GM21619 (cell line): ENCODE measurements around the gene KCTD15.

Source experiments
- ATAC-seq: cut with Tn5 transposase; IDR thresholded peaks from one replicate; pipeline ENCODE4 v1.9.1; 2021; ENCODE audit not compliant: unreplicated experiment

KCTD15 gene

DNA sequence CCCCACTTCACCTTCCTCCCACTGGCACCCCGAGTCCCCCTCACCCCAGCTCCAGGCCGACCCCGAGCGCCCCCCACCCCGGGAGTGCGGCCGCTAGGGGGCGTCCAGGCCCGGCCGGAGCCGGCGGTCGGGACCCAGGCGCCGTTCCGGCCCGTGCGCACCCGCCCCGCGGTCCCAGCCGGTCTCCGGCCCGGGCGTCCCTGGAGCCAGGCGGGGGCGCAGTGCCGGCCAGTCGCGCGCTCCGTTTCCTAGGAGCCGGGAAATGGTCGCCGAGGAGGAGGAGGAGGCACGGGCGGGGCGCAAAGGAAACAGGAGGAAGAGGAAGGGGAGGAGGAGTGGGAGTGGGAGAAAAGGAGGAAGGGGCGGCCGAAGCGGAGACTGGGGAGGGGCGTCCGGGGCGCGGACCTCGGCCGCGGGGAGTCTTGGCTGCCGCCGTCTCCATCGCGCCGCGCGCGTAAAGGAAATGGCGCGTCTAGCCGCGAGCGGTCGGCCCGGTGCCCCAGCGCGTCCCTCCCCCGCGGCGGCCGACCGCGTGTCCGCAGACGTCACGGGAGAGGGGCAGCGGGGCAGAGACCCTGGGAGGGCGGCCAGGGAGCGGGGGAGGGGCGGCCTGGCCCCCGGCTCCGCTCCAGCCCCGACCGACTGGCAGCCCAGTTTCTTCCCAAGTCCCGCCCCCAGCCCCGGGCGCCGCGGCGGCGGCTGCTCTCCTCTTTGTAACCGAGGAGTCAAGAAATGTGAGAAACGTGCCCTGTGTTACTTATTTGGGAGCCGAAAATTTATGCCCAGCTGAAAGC is 1.1 kb upstream of the KCTD15 start:
- ATAC-seq = no peak

DNA sequence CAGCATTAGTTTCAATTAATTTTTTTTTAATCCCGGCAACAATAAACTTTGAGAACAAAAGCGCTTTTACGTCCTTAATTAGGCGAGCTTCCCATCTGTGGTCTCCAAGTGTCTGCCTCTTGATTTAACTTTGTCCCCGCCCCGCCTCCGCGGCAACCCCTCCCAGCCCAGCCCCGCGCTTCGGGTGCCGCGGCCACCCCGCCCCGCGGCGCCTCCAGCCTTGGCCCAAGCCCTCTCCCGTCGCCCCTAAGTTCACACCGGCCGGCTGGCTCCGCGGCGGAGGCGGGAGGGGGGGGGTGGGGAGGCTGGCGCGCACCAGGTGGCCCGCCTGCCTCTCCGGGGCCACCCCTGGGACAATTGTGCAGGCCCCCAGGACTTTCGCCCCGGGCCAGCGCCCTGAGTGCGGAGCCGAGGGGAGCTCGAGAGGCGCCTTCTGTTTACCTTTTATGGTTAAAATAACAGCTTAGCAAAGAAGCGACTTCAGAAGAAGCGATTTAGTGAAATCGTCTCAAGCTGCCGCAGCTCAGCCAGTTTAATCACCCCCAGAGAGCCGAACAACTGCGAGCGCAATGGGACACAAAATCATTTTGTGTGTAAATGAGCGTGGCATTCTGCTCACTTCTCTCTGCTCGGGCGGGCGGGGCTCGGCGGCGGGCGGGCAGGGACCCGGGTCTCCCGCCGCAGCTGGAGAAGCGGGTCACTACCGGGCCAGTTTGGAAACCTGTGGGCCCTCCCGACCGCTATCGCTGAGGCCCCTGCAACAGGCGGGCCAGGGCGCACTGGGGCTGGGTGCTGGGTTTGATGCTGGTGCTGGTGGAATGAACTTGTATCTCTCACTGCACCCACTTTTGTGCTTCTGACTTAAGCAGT is 1.4 kb downstream of the KCTD15 start:
- no peak for ATAC-seq

DNA sequence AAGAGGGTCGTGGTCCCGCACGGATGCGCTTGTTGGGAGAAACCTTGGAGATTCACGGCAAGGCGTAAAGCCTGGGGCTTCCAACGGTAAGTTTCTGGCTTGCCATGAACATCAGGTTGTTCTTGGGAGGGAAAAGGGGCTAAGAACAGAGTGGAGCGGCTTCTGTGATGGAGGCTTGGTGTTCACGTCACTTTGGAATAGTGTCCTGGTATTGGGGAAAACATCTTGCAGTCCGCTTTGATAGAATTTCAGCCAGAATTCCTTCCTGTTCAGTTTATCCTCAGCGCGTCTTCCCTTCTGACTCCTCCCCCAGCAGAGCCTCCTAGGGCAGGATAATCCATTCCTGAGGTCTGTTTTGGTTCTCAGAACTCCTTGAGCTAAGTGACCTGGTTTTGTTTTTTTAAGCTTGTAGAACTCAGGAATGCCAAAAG is 2.0 kb downstream of the KCTD15 start:
- ATAC-seq = no peak

DNA sequence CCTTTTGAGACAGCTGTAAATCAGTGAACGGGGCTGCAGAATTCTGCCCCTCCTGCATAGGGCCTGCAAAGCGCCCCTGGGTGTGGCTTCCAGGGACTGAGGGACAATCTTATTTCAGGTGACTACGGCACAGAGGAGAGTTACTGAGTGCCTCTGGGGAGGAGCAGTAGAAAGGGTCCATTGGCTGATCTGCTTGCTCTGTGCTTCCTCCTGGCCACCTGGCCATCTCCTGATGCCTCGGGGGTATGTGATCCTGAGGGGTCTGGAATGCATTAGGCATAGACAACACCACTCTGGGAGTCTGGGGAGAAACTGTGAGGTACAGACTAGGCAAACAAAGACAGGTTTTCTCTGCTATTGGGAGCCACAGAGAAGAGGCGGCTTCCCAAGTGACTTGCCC is 2.8 kb downstream of the KCTD15 start:
- no peak for ATAC-seq

GRCh38 chr19:33800012-33800680 is 3.5 kb downstream of the KCTD15 start:
- no peak for ATAC-seq

DNA sequence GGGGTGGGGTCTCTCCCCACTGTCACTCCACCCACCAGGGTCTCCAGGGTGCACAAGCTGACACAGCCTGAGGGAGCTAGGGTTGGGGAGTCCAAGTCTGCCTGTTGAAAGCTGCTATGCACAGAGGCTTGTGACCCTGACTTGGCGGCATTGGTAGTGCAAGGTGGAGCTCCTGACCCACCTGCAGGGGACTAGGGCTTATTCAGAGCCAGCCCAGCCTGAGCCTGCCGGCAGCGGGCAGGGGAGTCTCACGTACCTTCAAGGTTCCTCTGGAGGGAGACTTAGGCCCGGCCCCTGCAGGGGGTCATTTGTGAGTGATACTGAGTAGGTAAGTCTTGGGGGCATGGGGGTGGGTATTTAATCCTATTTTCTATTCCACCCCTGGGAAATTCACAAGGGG is 4.7 kb downstream of the KCTD15 start:
- no peak for ATAC-seq

GRCh38 chr19:33802001-33802400 is 5.3 kb downstream of the KCTD15 start:
- no peak for ATAC-seq

- no peak for ATAC-seq
Observed at GRCh38 chr19:33802801-33803200, 6.1 kb downstream of the KCTD15 start.

DNA sequence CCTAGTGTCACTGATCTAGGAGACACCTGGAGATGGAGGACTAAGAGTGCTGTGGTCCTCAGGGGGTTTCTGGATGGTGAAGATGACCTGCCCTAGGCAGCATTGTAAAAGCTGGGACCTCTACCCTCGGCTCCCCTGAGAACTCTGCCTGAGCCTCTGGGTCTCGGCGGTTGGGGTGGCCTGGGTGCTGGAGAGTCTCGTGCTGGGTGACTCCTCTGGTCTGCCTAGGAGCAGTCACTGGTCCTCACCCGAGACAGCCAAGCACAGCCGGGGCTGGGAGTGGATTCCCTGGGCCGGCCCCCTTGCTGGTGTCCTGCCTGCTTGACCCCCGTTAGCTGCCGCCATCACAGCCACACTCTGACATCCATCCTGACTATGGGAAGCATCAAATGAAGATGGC is 6.7 kb downstream of the KCTD15 start:
- ATAC-seq = no peak

DNA sequence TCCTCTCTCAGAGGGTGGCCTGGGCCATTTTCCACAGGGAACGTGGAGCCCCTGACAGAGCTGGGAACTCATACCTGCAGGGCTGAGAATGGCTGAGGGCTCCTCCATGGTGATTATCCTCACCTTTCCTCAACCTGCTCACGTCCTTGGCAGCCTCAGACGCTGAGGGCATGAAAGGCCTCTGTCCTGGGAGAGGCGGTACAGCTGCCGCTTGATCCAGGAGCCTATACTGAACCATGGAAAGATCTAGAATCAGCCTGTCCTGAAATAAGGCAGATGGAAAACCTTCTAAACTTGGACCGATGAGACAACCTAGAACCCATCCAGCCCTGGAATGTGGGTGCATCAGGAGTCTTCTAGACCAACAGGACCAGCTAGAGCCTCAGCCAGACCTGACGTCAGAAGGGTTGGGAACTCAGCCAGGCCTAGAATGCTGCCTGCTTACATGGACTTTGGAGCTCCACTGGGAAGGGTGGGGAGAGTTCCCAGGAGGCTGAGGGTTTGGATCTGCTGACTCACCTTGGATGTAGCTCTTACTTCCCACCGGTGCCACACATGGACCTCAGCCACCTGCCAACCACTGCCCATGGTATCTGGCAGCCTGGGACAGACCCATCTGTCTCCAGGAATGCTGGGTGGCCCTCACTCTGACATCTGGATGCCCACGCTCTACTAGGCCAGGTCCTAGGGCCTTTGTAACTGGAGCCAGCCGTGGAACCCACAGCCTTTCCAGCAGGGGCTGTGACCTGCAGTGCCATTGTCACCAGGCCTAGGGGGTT is 7.5 kb downstream of the KCTD15 start:
- no peak for ATAC-seq

- ATAC-seq = no peak
Observed at GRCh38 chr19:33805313-33805712, 8.6 kb downstream of the KCTD15 start.

- ATAC-seq = no peak
Observed at GRCh38 chr19:33805840-33806433, 9.3 kb downstream of the KCTD15 start.

GRCh38 chr19:33806434-33806881 is 9.8 kb downstream of the KCTD15 start:
- ATAC-seq = no peak

DNA sequence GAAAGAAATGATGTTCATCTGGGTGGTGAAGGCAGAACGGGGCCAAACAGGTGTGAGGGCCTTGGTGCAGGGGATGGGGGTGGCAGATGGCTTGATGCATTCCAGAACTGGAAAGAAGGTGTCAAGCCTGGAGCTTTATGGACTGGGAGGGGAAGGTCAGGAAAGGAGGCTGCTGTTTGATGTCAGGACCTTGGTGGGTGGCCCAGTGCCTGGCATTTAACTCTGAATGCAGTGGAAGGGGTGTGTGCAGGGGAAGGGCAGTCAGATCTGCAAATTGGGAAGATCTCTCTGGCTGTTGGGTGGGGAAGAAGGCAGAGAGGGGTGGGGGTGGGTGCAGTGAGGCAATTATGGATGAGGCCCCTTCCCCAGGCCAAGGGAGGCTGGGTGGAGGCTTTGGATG is 11.7 kb downstream of the KCTD15 start:
- no peak for ATAC-seq

GRCh38 chr19:33809960-33810359 is 13.3 kb downstream of the KCTD15 start:
- no peak for ATAC-seq

DNA sequence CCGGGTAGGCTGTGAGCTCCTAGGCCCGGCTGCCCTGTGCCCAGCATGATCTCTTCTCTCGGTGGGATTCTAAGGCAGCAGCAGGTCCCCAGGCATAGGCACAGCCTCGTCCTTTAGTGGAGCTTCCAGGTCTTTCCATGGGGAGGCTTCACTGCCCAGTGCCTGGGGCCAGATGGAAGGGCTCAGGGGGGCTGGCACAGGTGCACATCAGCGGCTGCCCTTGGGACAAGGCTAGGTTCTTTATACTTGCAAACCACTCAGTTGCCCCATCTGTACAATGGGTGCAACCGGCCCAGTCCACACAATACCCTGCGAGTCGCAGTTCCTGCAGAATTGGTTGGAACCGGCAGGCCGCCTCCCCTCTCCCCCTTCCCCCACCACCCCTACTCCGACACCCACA is 14.2 kb downstream of the KCTD15 start:
- no peak for ATAC-seq

- no peak for ATAC-seq
Observed at GRCh38 chr19:33811246-33811645, 14.6 kb downstream of the KCTD15 start.

- no peak for ATAC-seq
Observed at GRCh38 chr19:33811736-33812387, 15.2 kb downstream of the KCTD15 start.

DNA sequence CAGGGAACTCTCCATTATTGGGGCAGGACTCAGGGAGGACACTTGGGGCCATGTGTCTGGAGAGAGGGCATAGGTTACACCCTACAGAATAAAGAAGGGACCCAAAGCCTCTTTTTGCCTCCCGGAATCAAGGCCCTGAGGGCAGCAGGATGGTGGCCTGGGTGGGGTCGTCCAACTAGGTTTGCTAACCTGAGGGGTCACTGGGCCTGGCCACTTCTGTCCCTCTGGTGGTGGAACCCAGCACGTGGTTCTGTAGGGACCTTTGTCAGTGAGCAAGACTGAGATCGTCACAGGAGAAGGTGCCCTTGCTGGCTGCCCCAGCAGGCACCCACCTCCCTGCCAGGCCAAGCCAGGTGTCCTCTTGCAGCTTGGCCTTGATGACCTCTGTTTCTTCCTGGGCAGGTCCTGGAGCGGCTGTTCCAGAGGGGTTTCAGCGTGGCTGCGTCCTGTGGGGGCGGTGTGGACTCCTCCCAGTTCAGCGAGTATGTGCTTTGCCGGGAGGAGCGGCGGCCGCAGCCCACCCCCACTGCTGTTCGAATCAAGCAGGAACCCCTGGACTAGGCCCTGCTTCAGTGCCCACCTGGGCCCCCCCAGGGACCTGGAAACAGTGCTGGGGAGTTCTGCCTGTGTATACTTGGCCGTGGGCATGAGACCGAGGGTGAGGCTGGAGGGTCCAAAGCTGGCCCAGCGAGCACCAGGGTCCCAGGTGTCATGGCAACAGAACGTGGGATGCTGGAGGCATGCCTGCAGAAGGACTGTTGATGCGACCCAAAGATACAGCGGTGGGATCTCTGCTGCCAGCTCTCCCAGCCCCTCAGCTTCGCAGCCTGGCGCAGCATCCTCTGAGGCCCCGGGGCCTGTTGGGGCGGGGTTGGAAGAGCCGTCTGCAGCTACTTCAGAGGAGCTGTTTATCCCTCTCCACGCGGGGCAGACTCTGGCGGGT is 16.0 kb downstream of the KCTD15 start:
- ATAC-seq = no peak
